Measurements from ENCODE around the gene COPRS. TPM values are rescaled to one million over a fixed set of nuclear protein-coding genes. Genes with fewer than 3 reads are reported as not detected.
A peak's percentile ranks its signal among the peaks of the same experiment; 100 is the strongest.

Gene COPRS
- total RNA-seq, 2 donors from 2014 or later = 67.8 to 73.9 TPM

DNA sequence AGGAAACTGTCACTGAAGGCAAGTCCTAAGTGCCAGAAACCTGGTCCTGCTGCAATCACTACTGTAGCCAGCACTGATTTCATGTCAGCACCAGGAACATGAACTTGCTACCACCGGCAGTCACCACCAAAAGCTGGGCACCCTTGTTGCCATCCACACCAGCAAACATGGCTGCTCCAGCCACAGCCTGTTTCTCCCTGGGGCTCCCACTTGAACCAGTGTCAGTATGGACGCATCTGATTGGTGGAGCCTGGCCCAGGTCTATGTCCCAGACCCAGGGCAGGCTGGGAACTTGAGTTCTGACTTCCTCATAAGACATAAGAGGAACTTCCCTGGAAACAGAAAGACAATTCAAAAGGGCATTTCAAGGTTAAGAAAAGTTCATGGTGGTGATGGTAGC, 56.5 kb downstream of the COPRS start:
- TF ChIP-seq CTCF (IDR thresholded peaks at IDR 0.05) = no peak
- H3K4me1 ChIP-seq = peaks cover 0 to 8% of the 10 kb centered on the region in 2 donors
- no peaks in the 10 kb centered on the region for H3K9me3 ChIP-seq
- no peaks in the 10 kb centered on the region for H3K27me3 ChIP-seq
- no peaks in the 10 kb centered on the region for H3K36me3 ChIP-seq
- DNase-seq (ENCODE audit: low spot score) = no peak
- H3K4me3 ChIP-seq = no peak overlapping the region
- H3K27ac ChIP-seq = peak overlapping the region in 1 of 2 donors; percentile 16

Other genes with a start within 250 kb of the COPRS start
- 10 to 100 TPM; 10.2 to 17.9 TPM for gene UTP6, start 42.5 kb upstream of the COPRS start, total RNA-seq
- 10 to 100 TPM; 12.0 to 12.4 TPM for gene SUZ12, start 77.8 kb upstream of the COPRS start, total RNA-seq
- 1 to 10 TPM; 2.5 to 7.0 TPM for gene LRRC37B, start 148.1 kb upstream of the COPRS start, total RNA-seq